Kidney epithelial cell (primary cell): ENCODE measurements around the gene MAP2K6. TPM values are rescaled to one million over a fixed set of nuclear protein-coding genes. Genes with fewer than 3 reads are reported as not detected.

Experiments
- DNase-seq: peaks from one replicate; pipeline ENCODE4 v3.0.0-alpha.2; 2010; ENCODE audit warnings: low read depth
- H3K27me3 ChIP-seq: 2 replicates; pipeline ENCODE4 v1.6.0; 2011; ENCODE audit warnings: low read length; ENCODE audit not compliant: control insufficient read depth, insufficient read depth
- H3K36me3 ChIP-seq: 2 replicates; pipeline ENCODE4 v1.5.1; 2011; ENCODE audit warnings: low read length; ENCODE audit not compliant: control insufficient read depth, insufficient read depth
- H3K4me3 ChIP-seq: 2 replicates; pipeline ENCODE4 v1.5.1; 2011; ENCODE audit warnings: low read depth, mild to moderate bottlenecking, control low read depth, low read length
- total RNA-seq: library from RNA; depleted of rRNA; stranded (reverse); fragments of >200 nt; gene quantifications from 2 replicates; pipeline ENCODE4 v1.2.3, GENCODE V29; 2015
- TF ChIP-seq, protein P1 (sequence below): IDR thresholded peaks from 2 replicates; pipeline ENCODE4 v1.5.1; 2011; ENCODE audit warnings: mild to moderate bottlenecking, moderate library complexity, low read length, control low read depth, inconsistent platforms; ENCODE audit not compliant: insufficient read depth, poor library complexity, severe bottlenecking

MAP2K6 gene
- total RNA-seq, 1 donor from 2014 or later, result 2.2 TPM

DNA sequence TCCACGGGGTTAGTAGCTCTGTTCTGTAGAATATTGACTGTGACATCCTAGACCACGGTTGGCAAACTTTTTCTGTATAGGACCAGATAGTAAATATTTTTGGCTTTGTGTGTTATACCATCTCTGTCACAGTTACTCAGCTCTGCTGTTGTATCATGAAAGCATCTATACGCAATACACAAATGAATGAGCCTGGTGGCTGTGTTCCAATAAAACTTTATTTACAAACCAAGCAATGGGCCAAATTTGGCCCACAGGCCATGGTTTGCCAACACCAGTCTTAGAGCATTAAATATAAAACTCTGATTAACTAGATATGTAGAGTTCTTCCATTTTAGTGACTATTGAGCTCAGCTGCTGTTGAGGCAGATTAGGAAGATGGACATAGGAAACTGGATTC, 132.7 kb downstream of the MAP2K6 start:
- no peak for DNase-seq
- TF ChIP-seq, protein P1, sequence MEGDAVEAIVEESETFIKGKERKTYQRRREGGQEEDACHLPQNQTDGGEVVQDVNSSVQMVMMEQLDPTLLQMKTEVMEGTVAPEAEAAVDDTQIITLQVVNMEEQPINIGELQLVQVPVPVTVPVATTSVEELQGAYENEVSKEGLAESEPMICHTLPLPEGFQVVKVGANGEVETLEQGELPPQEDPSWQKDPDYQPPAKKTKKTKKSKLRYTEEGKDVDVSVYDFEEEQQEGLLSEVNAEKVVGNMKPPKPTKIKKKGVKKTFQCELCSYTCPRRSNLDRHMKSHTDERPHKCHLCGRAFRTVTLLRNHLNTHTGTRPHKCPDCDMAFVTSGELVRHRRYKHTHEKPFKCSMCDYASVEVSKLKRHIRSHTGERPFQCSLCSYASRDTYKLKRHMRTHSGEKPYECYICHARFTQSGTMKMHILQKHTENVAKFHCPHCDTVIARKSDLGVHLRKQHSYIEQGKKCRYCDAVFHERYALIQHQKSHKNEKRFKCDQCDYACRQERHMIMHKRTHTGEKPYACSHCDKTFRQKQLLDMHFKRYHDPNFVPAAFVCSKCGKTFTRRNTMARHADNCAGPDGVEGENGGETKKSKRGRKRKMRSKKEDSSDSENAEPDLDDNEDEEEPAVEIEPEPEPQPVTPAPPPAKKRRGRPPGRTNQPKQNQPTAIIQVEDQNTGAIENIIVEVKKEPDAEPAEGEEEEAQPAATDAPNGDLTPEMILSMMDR, result no peak
- H3K36me3 ChIP-seq, result no peaks in the 10 kb centered on the region
- no peaks in the 10 kb centered on the region for H3K27me3 ChIP-seq
- no peak overlapping the region for H3K4me3 ChIP-seq

DNA sequence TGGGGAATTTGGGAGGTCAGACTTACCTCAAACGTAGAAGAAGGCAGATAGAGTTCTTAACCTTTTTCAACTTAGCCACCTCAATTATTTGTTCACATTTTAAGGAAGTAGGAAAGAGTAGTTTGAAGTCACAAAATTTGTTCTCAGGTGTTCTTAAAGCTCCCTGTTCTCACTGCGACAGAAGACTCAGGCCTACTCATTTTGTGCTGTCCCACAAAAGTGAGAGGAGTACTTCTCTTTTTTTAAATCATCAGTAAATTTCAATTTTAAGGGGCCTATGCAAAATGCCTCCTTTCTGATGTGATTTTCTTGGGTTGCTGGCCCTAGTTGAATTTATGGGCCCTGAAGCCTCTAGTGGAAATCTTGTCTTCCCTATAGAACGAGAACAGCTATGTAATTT, 133.4 kb downstream of the MAP2K6 start:
- no peak overlapping the region for H3K4me3 ChIP-seq
- DNase-seq, result no peak
- H3K27me3 ChIP-seq, result no peaks in the 10 kb centered on the region
- H3K36me3 ChIP-seq, result no peaks in the 10 kb centered on the region
- TF ChIP-seq, protein P1, result no peak

DNA sequence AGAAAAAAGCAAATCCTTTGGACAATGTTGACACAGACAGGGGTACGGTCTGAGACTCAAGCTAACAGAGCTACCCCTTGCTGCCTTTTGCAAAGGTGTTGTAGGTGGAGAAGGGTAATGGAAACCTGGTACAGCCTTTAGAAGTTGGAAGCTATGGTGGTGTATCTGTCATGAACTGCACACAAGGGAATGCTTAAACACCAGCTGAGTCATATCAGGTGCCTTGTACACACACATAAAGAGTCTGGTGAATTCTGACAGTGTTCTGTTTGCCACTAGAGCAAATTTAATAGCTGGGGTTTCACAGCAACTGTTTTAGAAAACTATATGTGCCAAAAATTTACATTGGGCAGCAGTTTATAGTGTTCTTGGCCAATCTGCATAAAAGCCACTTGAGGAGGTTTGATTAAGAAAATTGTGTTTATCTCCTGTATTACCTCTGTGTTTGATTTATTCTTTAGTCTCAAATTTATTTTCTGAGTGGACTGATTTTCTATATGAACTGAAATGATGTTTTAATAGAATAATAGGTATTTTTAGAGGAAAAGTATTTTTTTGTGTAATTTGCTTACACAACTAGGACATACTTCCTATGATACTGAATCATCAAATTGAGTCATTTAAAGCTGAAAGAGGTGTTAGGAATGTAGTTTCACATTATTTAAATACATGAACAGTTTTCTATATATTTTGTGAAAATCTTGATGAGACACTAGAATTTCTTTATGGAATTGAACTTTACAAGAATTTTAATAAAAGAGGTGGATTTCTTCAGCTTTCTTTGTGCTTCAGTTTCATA, 136.9 kb downstream of the MAP2K6 start:
- DNase-seq, result no peak
- H3K36me3 ChIP-seq, result no peaks in the 10 kb centered on the region
- TF ChIP-seq, protein P1, result no peak
- no peaks in the 10 kb centered on the region for H3K27me3 ChIP-seq
- H3K4me3 ChIP-seq, result no peak overlapping the region

DNA sequence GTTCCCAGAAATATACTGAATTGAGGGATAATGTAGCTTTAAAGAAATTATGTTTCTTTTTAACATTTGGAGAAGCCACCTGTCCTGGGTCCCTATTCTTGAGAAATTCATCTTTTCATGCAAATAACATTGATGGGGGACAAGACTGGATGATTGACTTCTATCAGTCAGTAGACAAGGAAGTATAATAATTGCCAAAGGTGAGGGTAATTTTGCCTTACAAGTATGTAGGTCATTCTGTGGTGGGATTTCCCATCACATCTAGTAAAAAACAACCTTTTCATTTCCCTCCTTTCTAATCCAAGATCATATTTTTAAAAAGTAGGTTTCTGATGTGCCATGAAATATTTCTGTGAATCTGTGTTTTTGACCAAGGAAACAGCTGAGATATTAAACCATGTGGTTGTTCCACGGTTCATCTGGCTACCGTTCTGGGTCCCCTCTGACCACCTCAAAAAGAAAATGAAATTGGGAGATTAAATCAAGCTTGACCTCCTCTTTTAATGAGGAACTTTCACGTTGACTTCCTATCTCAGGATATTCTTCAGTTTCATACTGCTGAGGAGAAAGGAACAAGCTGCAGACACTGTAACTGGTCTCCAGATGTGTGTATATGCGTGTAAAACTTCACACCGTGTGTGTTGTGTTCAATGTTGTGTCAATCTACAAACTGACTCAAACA, 138.6 kb downstream of the MAP2K6 start:
- Histone ChIP-seq H3K27me3 (no peaks in the 10 kb centered on the region), H3K4me3 (no peak overlapping the region), H3K36me3 (no peaks in the 10 kb centered on the region)
- TF ChIP-seq, protein P1, result no peak
- no peak for DNase-seq

DNA sequence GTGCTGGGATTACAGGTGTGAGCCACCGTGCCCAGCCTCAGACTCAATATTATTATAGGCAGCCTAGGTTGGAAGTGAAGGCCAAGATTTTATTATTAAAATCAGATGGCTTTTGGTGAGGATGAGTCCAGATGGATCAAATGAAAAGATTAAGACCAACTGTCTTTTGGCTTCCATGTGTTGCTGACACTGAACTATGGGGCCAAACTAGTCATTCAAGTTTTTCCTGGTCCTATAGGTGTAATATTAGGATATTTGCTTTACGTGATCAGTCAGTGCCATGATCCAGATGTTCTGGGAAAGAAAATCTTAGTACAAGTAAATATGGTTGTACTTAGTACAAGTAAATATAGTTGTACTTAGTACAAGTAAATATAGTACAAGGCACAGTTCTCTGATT, 140.6 kb downstream of the MAP2K6 start:
- Histone ChIP-seq H3K4me3 (no peak overlapping the region), H3K27me3 (no peaks in the 10 kb centered on the region), H3K36me3 (no peaks in the 10 kb centered on the region)
- TF ChIP-seq, protein P1, result no peak
- no peak for DNase-seq
